ENCODE data around the gene B4GALNT3. TPM values are rescaled to one million over a fixed set of nuclear protein-coding genes. Genes with fewer than 3 reads are reported as not detected.

Gene B4GALNT3
- total RNA-seq, 4 donors from 2014 or later, result 30.7 to 66.2 (median 35.0) TPM

- peak overlapping the region; percentile 72 for H3K27ac ChIP-seq
- no peaks in the 10 kb centered on the region for H3K27me3 ChIP-seq
- no peaks in the 10 kb centered on the region for H3K36me3 ChIP-seq
- no peak overlapping the region for H3K4me3 ChIP-seq
- no peak for DNase-seq (ENCODE audit: low spot score in 2 of 2)
- H3K9me3 ChIP-seq, result no peaks in the 10 kb centered on the region
- peaks cover 21% of the 10 kb centered on the region for H3K4me1 ChIP-seq
- TF ChIP-seq POLR2AphosphoS5 (IDR thresholded peaks at IDR 0.05), result peak in 1 of 3 donors; percentile 14
- TF ChIP-seq POLR2A (IDR thresholded peaks at IDR 0.05), result no peak
- 63% methylated on average over 9 of the region's 9 CpGs for WGBS
Measured at GRCh38 chr12:532908-533565, 73.3 kb downstream of the B4GALNT3 start.

GRCh38 chr12:533718-534117, 74.0 kb downstream of the B4GALNT3 start:
- no peaks in the 10 kb centered on the region for H3K27me3 ChIP-seq
- 80% methylated on average over 5 of the region's 14 CpGs for WGBS
- TF ChIP-seq EP300 (IDR thresholded peaks at IDR 0.05) (no peak), POLR2AphosphoS5 (IDR thresholded peaks at IDR 0.05) (no peak), CTCF (IDR thresholded peaks at IDR 0.05) (no peak), POLR2A (IDR thresholded peaks at IDR 0.05) (no peak)
- no peaks in the 10 kb centered on the region for H3K36me3 ChIP-seq
- no peaks in the 10 kb centered on the region for H3K9me3 ChIP-seq
- no peak for DNase-seq (ENCODE audit: low spot score in 2 of 2)
- H3K27ac ChIP-seq, result peak overlapping the region; percentile 71
- no peak overlapping the region for H3K4me3 ChIP-seq
- H3K4me1 ChIP-seq, result peaks cover 28% of the 10 kb centered on the region

GRCh38 chr12:534216-534615, 74.5 kb downstream of the B4GALNT3 start:
- H3K4me3 ChIP-seq, result no peak overlapping the region
- H3K9me3 ChIP-seq, result no peaks in the 10 kb centered on the region
- no peak for TF ChIP-seq CTCF (IDR thresholded peaks at IDR 0.05)
- TF ChIP-seq POLR2AphosphoS5 (IDR thresholded peaks at IDR 0.05), result no peak
- TF ChIP-seq POLR2A (IDR thresholded peaks at IDR 0.05), result no peak
- no peak for TF ChIP-seq EP300 (IDR thresholded peaks at IDR 0.05)
- DNase-seq (ENCODE audit: low spot score in 2 of 2), result no peak
- no peaks in the 10 kb centered on the region for H3K36me3 ChIP-seq
- no peaks in the 10 kb centered on the region for H3K27me3 ChIP-seq
- H3K4me1 ChIP-seq, result peaks cover 32% of the 10 kb centered on the region
- 82% methylated on average over 13 of the region's 14 CpGs for WGBS
- H3K27ac ChIP-seq, result peak overlapping the region; percentile 71

- WGBS, result 87% methylated on average over 7 of the region's 7 CpGs
- no peaks in the 10 kb centered on the region for H3K27me3 ChIP-seq
- no peak overlapping the region for H3K4me3 ChIP-seq
- H3K36me3 ChIP-seq, result no peaks in the 10 kb centered on the region
- H3K9me3 ChIP-seq, result no peaks in the 10 kb centered on the region
- no peak for DNase-seq (ENCODE audit: low spot score in 2 of 2)
- H3K4me1 ChIP-seq, result peaks cover 43% of the 10 kb centered on the region
- no peak overlapping the region for H3K27ac ChIP-seq
- TF ChIP-seq POLR2A (IDR thresholded peaks at IDR 0.05), result no peak
- TF ChIP-seq POLR2AphosphoS5 (IDR thresholded peaks at IDR 0.05), result no peak
Measured at GRCh38 chr12:535396-535795, 75.7 kb downstream of the B4GALNT3 start.

GRCh38 chr12:536751-537245, 77.1 kb downstream of the B4GALNT3 start:
- WGBS, result 90% methylated on average over 3 of the region's 3 CpGs
- no peaks in the 10 kb centered on the region for H3K27me3 ChIP-seq
- H3K36me3 ChIP-seq, result no peaks in the 10 kb centered on the region
- TF ChIP-seq CTCF (IDR thresholded peaks at IDR 0.05), result no peak
- no peak for TF ChIP-seq EP300 (IDR thresholded peaks at IDR 0.05)
- TF ChIP-seq POLR2AphosphoS5 (IDR thresholded peaks at IDR 0.05), result no peak
- no peak for TF ChIP-seq POLR2A (IDR thresholded peaks at IDR 0.05)
- peaks cover 49% of the 10 kb centered on the region for H3K4me1 ChIP-seq
- H3K27ac ChIP-seq, result no peak overlapping the region
- H3K9me3 ChIP-seq, result no peaks in the 10 kb centered on the region
- no peak overlapping the region for H3K4me3 ChIP-seq
- no peak for DNase-seq (ENCODE audit: low spot score in 2 of 2)

- H3K9me3 ChIP-seq, result no peaks in the 10 kb centered on the region
- DNase-seq (ENCODE audit: low spot score in 2 of 2), result no peak
- WGBS, result 72% methylated on average over 4 of the region's 4 CpGs
- TF ChIP-seq POLR2A (IDR thresholded peaks at IDR 0.05) (no peak), POLR2AphosphoS5 (IDR thresholded peaks at IDR 0.05) (peak in 1 of 3 donors; percentile 31)
- no peaks in the 10 kb centered on the region for H3K27me3 ChIP-seq
- H3K36me3 ChIP-seq, result no peaks in the 10 kb centered on the region
- H3K27ac ChIP-seq, result peak overlapping the region; percentile 52
- no peak overlapping the region for H3K4me3 ChIP-seq
- peaks cover 58% of the 10 kb centered on the region for H3K4me1 ChIP-seq
Measured at GRCh38 chr12:537772-538171, 78.0 kb downstream of the B4GALNT3 start.
